Bone marrow (tissue), 2 donors: ENCODE results near the gene GPR78.

Experiments
- DNase-seq, 2 donors: peaks; one replicate each; lab custom pipeline; 2025; lab: John Stamatoyannopoulos, UW

GPR78 gene

GRCh38 chr4:8547108-8547911, 32.9 kb upstream of the GPR78 start:
- no peak for DNase-seq

- no peak for DNase-seq
Measured at GRCh38 chr4:8547912-8548730, 32.1 kb upstream of the GPR78 start.

GRCh38 chr4:8548731-8549351, 31.4 kb upstream of the GPR78 start:
- no peak for DNase-seq

GRCh38 chr4:8549352-8549931, 30.8 kb upstream of the GPR78 start:
- no peak for DNase-seq

- DNase-seq = no peak
Measured at GRCh38 chr4:8550691-8551090, 29.5 kb upstream of the GPR78 start.

GRCh38 chr4:8552024-8552423, 28.2 kb upstream of the GPR78 start:
- no peak for DNase-seq

GRCh38 chr4:8552581-8553205, 27.5 kb upstream of the GPR78 start:
- DNase-seq = no peak

GRCh38 chr4:8553216-8553615, 27.0 kb upstream of the GPR78 start:
- DNase-seq = no peak

- DNase-seq = no peak
Measured at GRCh38 chr4:8553991-8554405, 26.2 kb upstream of the GPR78 start.

- no peak for DNase-seq
Measured at GRCh38 chr4:8554555-8555100, 25.6 kb upstream of the GPR78 start.

- no peak for DNase-seq
Measured at GRCh38 chr4:8555716-8556115, 24.5 kb upstream of the GPR78 start.

GRCh38 chr4:8556341-8557150, 23.6 kb upstream of the GPR78 start:
- no peak for DNase-seq

- no peak for DNase-seq
Measured at GRCh38 chr4:8557151-8558076, 22.8 kb upstream of the GPR78 start.

GRCh38 chr4:8558080-8558960, 21.9 kb upstream of the GPR78 start:
- DNase-seq = no peak

GRCh38 chr4:8559011-8559410, 21.2 kb upstream of the GPR78 start:
- DNase-seq = no peak

GRCh38 chr4:8559524-8560264, 20.5 kb upstream of the GPR78 start:
- no peak for DNase-seq

GRCh38 chr4:8560265-8561047, 19.7 kb upstream of the GPR78 start:
- DNase-seq = no peak
